Panc1 (cell line): ENCODE measurements around the gene ZNF274. TPM values are rescaled to one million over a fixed set of nuclear protein-coding genes. Genes with fewer than 3 reads are reported as not detected.

Experiments
- ATAC-seq: fragments of 200-7000 bp; cut with Tn5 transposase; 2 replicates; pipeline ENCODE4 v1.9.1; 2020; ENCODE audit warnings: mild to moderate bottlenecking, moderate library complexity
- BruUV-seq: library from RNA; stranded (reverse); fragments of 400-500 nt; replicated peaks from 2 replicates; lab custom pipeline; 2021; lab: Mats Ljungman, UMichigan
- CTCF ChIA-PET: fragments of 300-600 bp; sonication (Branson Sonifier 250); formaldehyde crosslinking; loops from one replicate; lab custom pipeline; 2022; ENCODE audit warnings: antibody characterized with exemption; lab: Charles Lee
- POLR2A ChIA-PET: fragments of 300-600 bp; sonication (Branson Sonifier 250); formaldehyde crosslinking; loops from one replicate; lab custom pipeline; 2022; ENCODE audit warnings: antibody characterized with exemption; lab: Charles Lee
- DNase-seq: peaks from one replicate; pipeline ENCODE4 v3.0.0-alpha.2; 2010; ENCODE audit warnings: low read depth, low spot score
- H3K27ac ChIP-seq: 2 replicates; pipeline ENCODE4 v1.5.1; 2011; ENCODE audit warnings: mild to moderate bottlenecking, low read length, inconsistent platforms
- H3K27me3 ChIP-seq: fragments of 200-500 bp; sonication (Bioruptor generic); 2 replicates; pipeline ENCODE4 v1.6.0; 2014; ENCODE audit warnings: low read length, inconsistent platforms; ENCODE audit not compliant: control insufficient read depth, insufficient read depth
- H3K36me3 ChIP-seq: fragments of 200-500 bp; sonication (Bioruptor generic); 2 replicates; pipeline ENCODE4 v1.5.1; 2014; ENCODE audit warnings: inconsistent platforms, mild to moderate bottlenecking, low read length, moderate library complexity; ENCODE audit not compliant: control insufficient read depth, insufficient read depth
- H3K4me1 ChIP-seq: 2 replicates; pipeline ENCODE4 v1.5.1; 2011; ENCODE audit warnings: inconsistent platforms, mild to moderate bottlenecking, low read length, moderate library complexity; ENCODE audit not compliant: control insufficient read depth, insufficient read depth
- H3K4me3 ChIP-seq, 2 experiments: 2 replicates each; pipeline ENCODE4 v1.5.1; 2011 to 2012; ENCODE audit warnings: low read depth in 2 of 2, low read length in 2 of 2, mild to moderate bottlenecking in 2 of 2, inconsistent platforms in 1 of 2, moderate library complexity in 1 of 2
- H3K9me3 ChIP-seq: fragments of 200-500 bp; sonication (Bioruptor generic); 2 replicates; pipeline ENCODE4 v1.5.1; 2014; ENCODE audit warnings: low read depth, mild to moderate bottlenecking, inconsistent platforms, low read length, moderate library complexity; ENCODE audit not compliant: control insufficient read depth, insufficient read depth
- CTCF ChIP-seq: fragments of 450-650 bp; IDR thresholded peaks from 2 replicates; pipeline ENCODE4 v1.5.1; 2017; ENCODE audit warnings: mild to moderate bottlenecking
- POLR2AphosphoS5 ChIP-seq: IDR thresholded peaks from 2 replicates; pipeline ENCODE4 v1.6.1; 2012; ENCODE audit warnings: mild to moderate bottlenecking, low read depth, low read length, moderate library complexity
- REST ChIP-seq, 2 experiments: IDR thresholded peaks; 2 replicates each; pipeline ENCODE4 v1.6.1; 2011 to 2012; ENCODE audit warnings: low read depth in 2 of 2, control low read depth in 1 of 2, low read length in 1 of 2, mild to moderate bottlenecking in 1 of 2, moderate library complexity in 1 of 2; ENCODE audit not compliant: insufficient read depth in 1 of 2
- SIN3A ChIP-seq: IDR thresholded peaks from 2 replicates; pipeline ENCODE4 v1.6.1; 2012; ENCODE audit warnings: low read depth, mild to moderate bottlenecking, low read length, moderate library complexity, borderline replicate concordance; ENCODE audit not compliant: insufficient read depth
- TCF7L2 ChIP-seq: IDR thresholded peaks from 2 replicates; pipeline ENCODE4 v1.6.1; 2011; ENCODE audit warnings: mild to moderate bottlenecking, low read depth, low read length, inconsistent platforms
- in situ Hi-C: cut with HindIII; loops from 2 replicates; pipeline ENCODE4 v1.10.0; 2016; ENCODE audit warnings: low sequenced_read_pairs, low pct_unique_long_range_greater_than_20kb
- intact Hi-C: fragments of 100-400 bp; cut with micrococcal nuclease; formaldehyde crosslinking; loops from one replicate; pipeline ENCODE4 v1.10.0; 2022; ENCODE audit not compliant: unreplicated experiment
- total RNA-seq: library from RNA; stranded (reverse); gene quantifications from one replicate; pipeline ENCODE4 v1.2.1, GENCODE V29; 2021; ENCODE audit not compliant: unreplicated experiment

Gene ZNF274
- total RNA-seq, 1 experiment from 2014 or later, result 13.7 TPM

- Histone ChIP-seq H3K36me3 (no peaks in the 10 kb centered on the region), H3K9me3 (peaks cover 35% of the 10 kb centered on the region; the same call in 1 of the 2 replicates), H3K27ac (no peak overlapping the region), H3K27me3 (no peaks in the 10 kb centered on the region), H3K4me1 (no peaks in the 10 kb centered on the region), H3K4me3 (no peak overlapping the region)
- DNase-seq (no peak), ATAC-seq (peak; percentile 68; the same call in 1 of the 2 replicates)
- CTCF ChIA-PET, result interaction anchor here (0.6 kb wide), 2 partner anchors 144 to 156 kb away, joined by 3 read pairs; partner anchors contain the start of gene ZSCAN22
- BruUV-seq, result no TSS peak
- intact Hi-C loops, result no loop called here
- in situ Hi-C loops, result no loop called here
- POLR2A ChIA-PET, result no interaction called here
- TF ChIP-seq CTCF (no peak), POLR2AphosphoS5 (no peak), SIN3A (no peak), REST (IDR thresholded peaks at IDR 0.05; ENCODE audit: insufficient read depth in 1 of 2, low read depth in 2 of 2, low read length in 1 of 2) (no peak), TCF7L2 (no peak)
Measured at GRCh38 chr19:58170860-58171259, 12.0 kb upstream of the ZNF274 start.

- no peaks in the 10 kb centered on the region for H3K4me1 ChIP-seq
- intact Hi-C loops (no loop called here), in situ Hi-C loops (no loop called here)
- peak; percentile 74; the same call in 1 of the 2 replicates for TF ChIP-seq CTCF
- no peak for TF ChIP-seq REST (IDR thresholded peaks at IDR 0.05; ENCODE audit: insufficient read depth in 1 of 2, low read depth in 2 of 2, low read length in 1 of 2)
- no peak for TF ChIP-seq TCF7L2
- no peak for TF ChIP-seq POLR2AphosphoS5
- TF ChIP-seq SIN3A, result no peak
- ATAC-seq, result no peak
- ChIA-PET CTCF (no interaction called here), POLR2A (no interaction called here)
- no peaks in the 10 kb centered on the region for H3K36me3 ChIP-seq
- peaks cover 59% of the 10 kb centered on the region for H3K9me3 ChIP-seq
- H3K4me3 ChIP-seq, result peak overlapping the region; percentile 55 to 61
- no peak for DNase-seq
- TSS peak; percentile 78 for BruUV-seq
- H3K27ac ChIP-seq, result peak overlapping the region; percentile 57
- H3K27me3 ChIP-seq, result no peaks in the 10 kb centered on the region
Measured at GRCh38 chr19:58181902-58182576, 822 bp upstream of the ZNF274 start.
